Measurements from ENCODE around the gene CD81.
A peak's percentile ranks its signal among the peaks of the same experiment; 100 is the strongest.

Gene CD81

DNA sequence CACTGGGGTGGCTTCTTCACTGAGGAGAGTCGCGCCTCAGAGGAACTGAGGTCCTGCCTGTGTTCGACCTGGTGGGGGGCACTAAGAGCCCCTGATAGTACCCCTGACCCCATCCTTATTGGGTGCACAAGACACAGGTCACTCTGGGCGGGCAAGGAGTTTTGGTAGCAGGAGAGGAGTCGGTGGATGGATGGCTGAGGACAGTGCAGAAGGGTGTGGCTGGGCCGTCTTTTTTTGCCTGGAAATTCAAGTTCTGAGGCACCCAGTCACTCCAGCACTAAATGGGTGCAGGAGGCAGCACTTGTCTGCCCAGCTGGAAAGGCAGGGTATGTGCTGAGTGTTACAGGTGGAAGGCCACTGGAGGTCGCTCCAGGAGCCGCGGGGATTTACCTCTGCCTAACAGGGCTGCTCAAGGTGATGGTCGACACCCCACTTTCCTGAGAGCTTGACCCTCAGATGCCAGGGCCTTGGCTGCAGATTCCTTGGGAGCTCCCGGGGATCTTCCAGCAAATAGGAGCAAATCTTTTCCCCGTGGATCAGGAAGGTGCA lies 24.4 kb downstream of the CD81 start:
- TF ChIP-seq, protein P1, sequence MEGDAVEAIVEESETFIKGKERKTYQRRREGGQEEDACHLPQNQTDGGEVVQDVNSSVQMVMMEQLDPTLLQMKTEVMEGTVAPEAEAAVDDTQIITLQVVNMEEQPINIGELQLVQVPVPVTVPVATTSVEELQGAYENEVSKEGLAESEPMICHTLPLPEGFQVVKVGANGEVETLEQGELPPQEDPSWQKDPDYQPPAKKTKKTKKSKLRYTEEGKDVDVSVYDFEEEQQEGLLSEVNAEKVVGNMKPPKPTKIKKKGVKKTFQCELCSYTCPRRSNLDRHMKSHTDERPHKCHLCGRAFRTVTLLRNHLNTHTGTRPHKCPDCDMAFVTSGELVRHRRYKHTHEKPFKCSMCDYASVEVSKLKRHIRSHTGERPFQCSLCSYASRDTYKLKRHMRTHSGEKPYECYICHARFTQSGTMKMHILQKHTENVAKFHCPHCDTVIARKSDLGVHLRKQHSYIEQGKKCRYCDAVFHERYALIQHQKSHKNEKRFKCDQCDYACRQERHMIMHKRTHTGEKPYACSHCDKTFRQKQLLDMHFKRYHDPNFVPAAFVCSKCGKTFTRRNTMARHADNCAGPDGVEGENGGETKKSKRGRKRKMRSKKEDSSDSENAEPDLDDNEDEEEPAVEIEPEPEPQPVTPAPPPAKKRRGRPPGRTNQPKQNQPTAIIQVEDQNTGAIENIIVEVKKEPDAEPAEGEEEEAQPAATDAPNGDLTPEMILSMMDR (IDR thresholded peaks at IDR 0.05; ENCODE audit: insufficient read depth, low read depth, low read length, missing control alignments): peak; percentile 29
- peak; percentile 49 for DNase-seq (ENCODE audit: low read depth)
- H3K4me3 ChIP-seq (ENCODE audit: low read length): peak overlapping the region; percentile 99

DNA sequence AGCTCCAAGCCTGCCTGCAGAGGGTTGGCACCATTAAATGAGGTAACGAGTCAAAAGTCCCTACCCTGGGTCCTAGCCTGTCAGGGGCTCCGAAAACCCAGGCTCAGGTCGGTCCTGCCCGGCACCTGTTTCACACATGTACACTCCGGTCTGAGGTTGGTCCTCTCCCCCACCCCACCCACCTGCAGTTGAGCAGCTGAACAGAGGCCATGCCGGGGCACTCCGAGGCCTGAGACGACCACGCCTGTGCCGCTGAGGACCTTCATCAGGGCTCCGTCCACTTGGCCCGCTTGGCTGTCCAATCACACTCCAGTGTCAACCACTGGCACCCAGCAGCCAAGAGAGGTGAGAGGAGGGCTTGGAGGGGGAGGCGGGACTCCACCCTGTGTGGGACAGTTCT lies 25.0 kb downstream of the CD81 start:
- TF ChIP-seq, protein P1 (IDR thresholded peaks at IDR 0.05; ENCODE audit: insufficient read depth, low read depth, low read length, missing control alignments): no peak
- no peak for DNase-seq (ENCODE audit: low read depth)
- H3K4me3 ChIP-seq (ENCODE audit: low read length): peak overlapping the region; percentile 99

DNA sequence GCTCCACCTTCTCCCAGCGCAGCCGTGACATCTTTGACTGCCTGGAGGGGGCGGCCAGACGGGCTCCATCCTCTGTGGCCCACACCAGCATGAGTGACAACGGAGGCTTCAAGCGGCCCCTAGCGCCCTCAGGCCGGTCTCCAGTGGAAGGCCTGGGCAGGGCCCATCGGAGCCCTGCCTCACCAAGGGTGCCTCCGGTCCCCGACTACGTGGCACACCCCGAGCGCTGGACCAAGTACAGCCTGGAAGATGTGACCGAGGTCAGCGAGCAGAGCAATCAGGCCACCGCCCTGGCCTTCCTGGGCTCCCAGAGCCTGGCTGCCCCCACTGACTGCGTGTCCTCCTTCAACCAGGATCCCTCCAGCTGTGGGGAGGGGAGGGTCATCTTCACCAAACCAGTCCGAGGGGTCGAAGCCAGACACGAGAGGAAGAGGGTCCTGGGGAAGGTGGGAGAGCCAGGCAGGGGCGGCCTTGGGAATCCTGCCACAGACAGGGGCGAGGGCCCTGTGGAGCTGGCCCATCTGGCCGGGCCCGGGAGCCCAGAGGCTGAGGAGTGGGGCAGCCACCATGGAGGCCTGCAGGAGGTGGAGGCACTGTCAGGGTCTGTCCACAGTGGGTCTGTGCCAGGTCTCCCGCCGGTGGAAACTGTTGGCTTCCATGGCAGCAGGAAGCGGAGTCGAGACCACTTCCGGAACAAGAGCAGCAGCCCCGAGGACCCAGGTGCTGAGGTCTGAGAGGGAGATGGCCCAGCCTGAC lies 26.0 kb downstream of the CD81 start:
- TF ChIP-seq, protein P1 (IDR thresholded peaks at IDR 0.05; ENCODE audit: insufficient read depth, low read depth, low read length, missing control alignments): no peak
- no peak for DNase-seq (ENCODE audit: low read depth)
- no peak overlapping the region for H3K4me3 ChIP-seq (ENCODE audit: low read length)

DNA sequence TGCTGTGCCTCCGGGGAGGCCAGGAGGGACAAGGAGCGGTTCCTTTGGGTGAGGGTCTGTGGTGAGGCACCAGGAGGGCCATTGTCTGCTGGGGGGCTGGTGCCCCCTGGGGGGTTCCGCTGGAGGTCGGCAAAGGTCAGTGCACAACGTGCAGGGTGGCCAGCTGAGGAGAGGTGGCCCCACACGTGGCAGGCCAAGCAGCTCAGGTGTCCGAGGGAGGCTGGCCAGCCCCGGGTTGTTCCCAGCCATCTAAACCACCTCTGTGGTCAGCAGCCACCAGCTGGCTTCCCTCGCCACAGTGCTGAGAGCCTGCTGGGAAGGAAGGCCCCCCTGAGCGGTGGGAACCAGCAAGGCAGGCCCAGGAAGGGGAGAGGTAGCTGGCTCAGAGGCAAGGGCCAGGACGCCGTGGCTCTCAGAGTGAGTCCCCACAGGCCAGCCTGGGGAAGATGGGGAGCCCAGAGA lies 27.7 kb downstream of the CD81 start:
- DNase-seq (ENCODE audit: low read depth): no peak
- TF ChIP-seq, protein P1 (IDR thresholded peaks at IDR 0.05; ENCODE audit: insufficient read depth, low read depth, low read length, missing control alignments): no peak
- no peak overlapping the region for H3K4me3 ChIP-seq (ENCODE audit: low read length)

DNA sequence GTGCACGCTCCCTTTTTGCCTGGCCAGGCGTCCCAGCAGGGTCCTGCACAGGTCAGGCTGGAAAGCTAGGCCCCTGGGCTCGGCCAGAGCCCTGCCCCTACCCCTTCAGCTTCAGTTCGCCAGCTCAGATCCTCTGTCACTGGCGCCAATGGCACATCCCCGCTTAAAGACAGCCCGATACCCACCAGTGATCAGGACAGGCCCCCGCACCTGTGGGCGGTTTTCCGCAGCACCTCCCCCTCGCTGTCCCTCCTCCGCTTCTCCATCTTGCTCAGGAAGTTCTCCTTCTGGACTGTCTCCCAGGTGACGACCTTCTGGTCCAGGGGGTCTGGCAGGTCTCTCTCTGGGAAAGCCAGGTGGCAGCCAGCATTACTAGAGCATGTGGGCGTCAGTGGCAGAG lies 29.3 kb downstream of the CD81 start:
- no peak overlapping the region for H3K4me3 ChIP-seq (ENCODE audit: low read length)
- TF ChIP-seq, protein P1 (IDR thresholded peaks at IDR 0.05; ENCODE audit: insufficient read depth, low read depth, low read length, missing control alignments): no peak
- no peak for DNase-seq (ENCODE audit: low read depth)

DNA sequence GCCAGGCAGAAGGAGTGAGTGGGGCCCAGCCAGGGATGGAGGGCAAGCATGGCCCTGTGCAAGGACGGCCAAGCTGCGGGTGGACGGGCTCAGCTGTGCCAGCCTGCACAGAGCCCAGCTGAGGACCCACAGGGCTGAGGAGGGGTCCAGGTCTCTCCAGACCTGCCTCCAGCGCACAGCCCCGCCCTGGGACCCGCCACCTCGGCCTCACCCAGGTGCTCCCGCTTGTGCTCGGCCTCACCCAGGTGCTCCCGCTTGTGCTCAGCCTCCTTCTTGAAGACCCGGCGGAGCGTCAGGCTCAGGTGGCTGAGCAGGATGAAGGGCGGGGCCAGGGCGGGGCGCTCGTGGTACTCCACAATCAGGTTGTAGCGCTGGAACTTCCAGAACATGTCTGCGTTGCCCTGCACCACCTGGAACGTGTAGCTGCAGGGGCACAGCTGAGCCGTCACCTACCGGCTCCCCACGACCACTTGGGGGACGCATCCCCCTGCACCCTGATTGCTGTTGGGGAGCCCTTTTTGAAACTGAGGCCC lies 29.8 kb downstream of the CD81 start:
- TF ChIP-seq, protein P1 (IDR thresholded peaks at IDR 0.05; ENCODE audit: insufficient read depth, low read depth, low read length, missing control alignments): no peak
- H3K4me3 ChIP-seq (ENCODE audit: low read length): no peak overlapping the region
- DNase-seq (ENCODE audit: low read depth): no peak

Data from epithelial cell of esophagus (primary cell).